Neuronal stem cell (in vitro differentiated cells): ENCODE results near the gene L1CAM.
A peak's percentile ranks its signal among the peaks of the same experiment; 100 is the strongest.

ENCODE experiments used
- DNase-seq: peaks from one replicate; pipeline ENCODE4 v3.0.0-alpha.2; 2013; ENCODE audit warnings: low spot score
- H2AFZ ChIP-seq: one replicate; pipeline ENCODE4 v1.6.1; 2013; ENCODE audit warnings: mild to moderate bottlenecking, low read length, inconsistent platforms
- H2AK5ac ChIP-seq: 2 replicates; pipeline ENCODE4 v1.6.1; 2013; ENCODE audit warnings: low read depth, mild to moderate bottlenecking, inconsistent platforms, low read length, moderate library complexity, mixed read lengths
- H2BK120ac ChIP-seq: 2 replicates; pipeline ENCODE4 v1.6.1; 2013; ENCODE audit warnings: low read depth, mild to moderate bottlenecking, inconsistent platforms, low read length, moderate library complexity, mixed read lengths
- H2BK12ac ChIP-seq: one replicate; pipeline ENCODE4 v1.6.1; 2013; ENCODE audit warnings: low read length, inconsistent platforms
- H2BK15ac ChIP-seq: 2 replicates; pipeline ENCODE4 v1.6.1; 2013; ENCODE audit warnings: mild to moderate bottlenecking, low read length, inconsistent platforms, mixed read lengths
- H2BK5ac ChIP-seq: one replicate; pipeline ENCODE4 v1.6.1; 2013; ENCODE audit warnings: inconsistent platforms, mild to moderate bottlenecking, low read length, moderate library complexity
- H3K14ac ChIP-seq: one replicate; pipeline ENCODE4 v1.6.1; 2013; ENCODE audit warnings: low read length, inconsistent platforms
- H3K18ac ChIP-seq: 2 replicates; pipeline ENCODE4 v1.6.1; 2013; ENCODE audit warnings: low read length, inconsistent platforms
- H3K23ac ChIP-seq: 2 replicates; pipeline ENCODE4 v1.6.1; 2013; ENCODE audit warnings: low read depth, mild to moderate bottlenecking, mixed read lengths, low read length, inconsistent platforms; ENCODE audit not compliant: poor library complexity
- H3K27ac ChIP-seq: replicated peaks from 3 replicates; pipeline ENCODE4 v1.5.1; 2013; ENCODE audit warnings: low read length, inconsistent platforms
- H3K27me3 ChIP-seq, 3 experiments: 2 replicates each; pipeline ENCODE4 v1.6.1; 2013; ENCODE audit warnings: low read length in 3 of 3, mild to moderate bottlenecking in 2 of 3, inconsistent platforms in 1 of 3, low read depth in 1 of 3, mixed read lengths in 1 of 3, moderate library complexity in 1 of 3; ENCODE audit not compliant: control insufficient read depth in 3 of 3, insufficient read depth in 3 of 3
- H3K36me3 ChIP-seq, 2 donors: replicated peaks in 1 of 2; 2 replicates each; pipeline ENCODE4 v1.6.1; 2013; ENCODE audit warnings: low read length in 2 of 2; ENCODE audit not compliant: control insufficient read depth in 2 of 2, insufficient read depth in 2 of 2
- H3K4ac ChIP-seq: 2 replicates; pipeline ENCODE4 v1.6.1; 2013; ENCODE audit warnings: inconsistent platforms, mild to moderate bottlenecking, low read length, moderate library complexity
- H3K4me1 ChIP-seq, 2 donors: 1 replicate in 1 of 2; 2 replicates in 1 of 2; pipeline ENCODE4 v1.6.1; 2013; ENCODE audit warnings: low read length in 2 of 2, low read depth in 1 of 2; ENCODE audit not compliant: control insufficient read depth in 2 of 2, insufficient read depth in 1 of 2
- H3K4me2 ChIP-seq: one replicate; pipeline ENCODE4 v1.6.1; 2013; ENCODE audit warnings: mild to moderate bottlenecking, low read length, inconsistent platforms; ENCODE audit not compliant: insufficient read depth, poor library complexity, severe bottlenecking
- H3K4me3 ChIP-seq, 2 donors: 2 replicates each; pipeline ENCODE4 v1.5.1; 2013; ENCODE audit warnings: low read length in 2 of 2, mild to moderate bottlenecking in 2 of 2, inconsistent platforms in 1 of 2, moderate library complexity in 1 of 2
- H3K79me1 ChIP-seq: one replicate; pipeline ENCODE4 v1.6.1; 2013; ENCODE audit warnings: low read depth, mild to moderate bottlenecking, inconsistent platforms, low read length, moderate library complexity
- H3K9ac ChIP-seq: one replicate; pipeline ENCODE4 v1.6.1; 2013; ENCODE audit warnings: mild to moderate bottlenecking, low read depth, low read length, inconsistent platforms; ENCODE audit not compliant: poor library complexity
- H3K9me3 ChIP-seq, 2 donors: replicated peaks in 1 of 2; 2 replicates each; pipeline versions ENCODE3 to v1.6.1; 2013; ENCODE audit warnings: low read length in 2 of 2, mild to moderate bottlenecking in 2 of 2, inconsistent platforms in 1 of 2, low read depth in 1 of 2, mixed read lengths in 1 of 2, moderate library complexity in 1 of 2; ENCODE audit not compliant: control insufficient read depth in 2 of 2, insufficient read depth in 1 of 2
- H4K8ac ChIP-seq: one replicate; pipeline ENCODE4 v1.6.1; 2013; ENCODE audit warnings: low read depth, mild to moderate bottlenecking, inconsistent platforms, low read length, moderate library complexity
- H4K91ac ChIP-seq: one replicate; pipeline ENCODE4 v1.6.1; 2013; ENCODE audit warnings: low read length, low read depth, mild to moderate bottlenecking, inconsistent platforms; ENCODE audit not compliant: poor library complexity
- WGBS, 2 donors: extraction: QIAGEN DNeasy Blood & Tissue Kit; methylation state at CpG; one replicate each; pipeline ENCODE4 v1.1.7; 2013; ENCODE audit warnings: missing lambda C conversion rate in 2 of 2, mixed read lengths in 1 of 2; ENCODE audit not compliant: insufficient read length in 2 of 2, insufficient replicate concordance in 1 of 2; ENCODE audit errors: extremely low coverage in 2 of 2; 5-methylcytosine and 5-hydroxymethylcytosine counted together

L1CAM gene

DNA sequence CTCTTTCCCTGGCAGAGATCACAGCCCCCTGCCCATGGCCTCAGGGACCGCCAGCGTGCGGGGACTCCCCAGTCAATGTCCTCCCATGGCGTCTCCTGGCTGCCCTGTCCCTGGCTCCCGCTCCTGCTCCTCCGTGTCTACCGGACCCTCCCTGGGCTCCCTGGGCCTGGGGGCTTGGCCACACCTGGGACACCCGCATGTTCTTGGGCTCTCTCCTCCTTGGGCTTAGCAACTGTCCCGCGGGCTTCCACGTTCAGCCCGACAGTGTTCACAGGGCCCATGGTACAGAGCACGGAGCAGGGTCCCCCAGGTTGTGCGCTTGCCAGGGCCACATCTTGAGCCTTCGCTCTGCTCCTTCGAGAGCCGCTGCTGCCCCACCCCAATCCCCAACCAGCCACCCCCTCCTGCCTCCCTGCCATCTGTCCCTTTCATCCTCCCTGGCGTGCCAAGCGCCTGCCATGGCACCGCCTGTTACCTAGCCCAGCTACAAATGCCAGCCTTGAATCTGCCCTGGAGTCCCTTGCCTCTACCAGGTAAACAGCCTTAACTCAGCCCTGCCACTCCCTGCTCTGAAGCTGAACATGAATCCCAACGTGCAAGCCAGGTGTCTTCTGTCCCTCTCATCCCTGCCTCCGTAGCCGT is 22.4 kb upstream of the L1CAM start:
- H3K27me3 ChIP-seq = peaks cover 0 to 27% (median 0%) of the 10 kb centered on the region in 3 experiments
- H3K23ac ChIP-seq = no peak overlapping the region
- H3K4me3 ChIP-seq = no peak overlapping the region
- H4K91ac ChIP-seq = no peak overlapping the region
- no peak overlapping the region for H2BK5ac ChIP-seq
- H2BK12ac ChIP-seq = no peak overlapping the region
- no CpG with 5 or more reads among the region's 23 CpGs for WGBS, 2 donors
- no peak for DNase-seq
- no peaks in the 10 kb centered on the region for H3K79me1 ChIP-seq
- H3K4me2 ChIP-seq = no peak overlapping the region
- no peak overlapping the region for H3K4ac ChIP-seq
- H3K9me3 ChIP-seq = no peaks in the 10 kb centered on the region
- no peak overlapping the region for H3K9ac ChIP-seq
- H2BK15ac ChIP-seq = no peak overlapping the region
- no peak overlapping the region for H3K14ac ChIP-seq
- no peaks in the 10 kb centered on the region for H3K36me3 ChIP-seq
- peaks cover 2 to 4% of the 10 kb centered on the region in 2 donors for H3K4me1 ChIP-seq
- no peak overlapping the region for H3K27ac ChIP-seq
- H3K18ac ChIP-seq = peak overlapping the region; percentile 76
- no peak overlapping the region for H2AK5ac ChIP-seq
- H4K8ac ChIP-seq = no peak overlapping the region
- no peak overlapping the region for H2AFZ ChIP-seq
- H2BK120ac ChIP-seq = no peak overlapping the region

- WGBS, 2 donors = no CpG with 5 or more reads among the region's 12 CpGs
- H2AFZ ChIP-seq = no peak overlapping the region
These were observed 21.5 kb upstream of the L1CAM start for GRCh38 chrX:153907456-153907855.

DNA sequence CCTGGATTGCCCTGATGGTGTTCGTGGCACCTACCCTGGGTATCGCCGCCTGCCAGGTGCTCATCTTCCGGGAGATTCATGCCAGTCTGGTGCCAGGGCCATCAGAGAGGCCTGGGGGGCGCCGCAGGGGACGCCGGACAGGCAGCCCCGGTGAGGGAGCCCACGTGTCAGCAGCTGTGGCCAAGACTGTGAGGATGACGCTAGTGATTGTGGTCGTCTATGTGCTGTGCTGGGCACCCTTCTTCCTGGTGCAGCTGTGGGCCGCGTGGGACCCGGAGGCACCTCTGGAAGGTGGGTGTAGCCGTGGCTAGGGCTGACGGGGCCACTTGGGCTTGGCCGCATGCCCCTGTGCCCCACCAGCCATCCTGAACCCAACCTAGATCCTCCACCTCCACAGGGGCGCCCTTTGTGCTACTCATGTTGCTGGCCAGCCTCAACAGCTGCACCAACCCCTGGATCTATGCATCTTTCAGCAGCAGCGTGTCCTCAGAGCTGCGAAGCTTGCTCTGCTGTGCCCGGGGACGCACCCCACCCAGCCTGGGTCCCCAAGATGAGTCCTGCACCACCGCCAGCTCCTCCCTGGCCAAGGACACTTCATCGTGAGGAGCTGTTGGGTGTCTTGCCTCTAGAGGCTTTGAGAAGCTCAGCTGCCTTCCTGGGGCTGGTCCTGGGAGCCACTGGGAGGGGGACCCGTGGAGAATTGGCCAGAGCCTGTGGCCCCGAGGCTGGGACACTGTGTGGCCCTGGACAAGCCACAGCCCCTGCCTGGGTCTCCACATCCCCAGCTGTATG is 20.3 kb upstream of the L1CAM start:
- WGBS, 2 donors = no CpG with 5 or more reads among the region's 27 CpGs
- Histone ChIP-seq H3K27me3 (peaks cover 0 to 40% (median 0%) of the 10 kb centered on the region in 3 experiments), H4K8ac (no peak overlapping the region), H3K79me1 (no peaks in the 10 kb centered on the region), H2BK12ac (no peak overlapping the region), H2BK5ac (no peak overlapping the region), H3K4me2 (no peak overlapping the region), H3K36me3 (no peaks in the 10 kb centered on the region), H2AK5ac (peak overlapping the region; percentile 37), H3K4me1 (peaks cover 5 to 9% of the 10 kb centered on the region in 2 donors), H4K91ac (no peak overlapping the region), H3K14ac (no peak overlapping the region), H2BK120ac (no peak overlapping the region), H3K23ac (no peak overlapping the region), H2BK15ac (no peak overlapping the region), H2AFZ (no peak overlapping the region), H3K18ac (no peak overlapping the region), H3K4me3 (no peak overlapping the region), H3K4ac (no peak overlapping the region), H3K9ac (no peak overlapping the region), H3K9me3 (no peaks in the 10 kb centered on the region), H3K27ac (no peak overlapping the region)
- DNase-seq = no peak

More at GRCh38 chrX:153907456-153907855, 21.5 kb upstream of the L1CAM start:
- no peak overlapping the region for H3K23ac ChIP-seq
- no peaks in the 10 kb centered on the region for H3K79me1 ChIP-seq
- H3K14ac ChIP-seq = no peak overlapping the region
- no peak overlapping the region for H4K91ac ChIP-seq
- no peaks in the 10 kb centered on the region for H3K9me3 ChIP-seq
- H2BK15ac ChIP-seq = no peak overlapping the region
- no peak overlapping the region for H3K4me3 ChIP-seq
- no peak overlapping the region for H3K18ac ChIP-seq
- no peak overlapping the region for H3K27ac ChIP-seq
- peaks cover 2 to 4% of the 10 kb centered on the region in 2 donors for H3K4me1 ChIP-seq
- peaks cover 0 to 35% (median 0%) of the 10 kb centered on the region in 3 experiments for H3K27me3 ChIP-seq
- no peak overlapping the region for H3K9ac ChIP-seq
- no peak overlapping the region for H2AK5ac ChIP-seq
- no peak overlapping the region for H3K4ac ChIP-seq
- no peak for DNase-seq
- H2BK12ac ChIP-seq = peak overlapping the region; percentile 58
- no peaks in the 10 kb centered on the region for H3K36me3 ChIP-seq
- no peak overlapping the region for H2BK120ac ChIP-seq
- H3K4me2 ChIP-seq = no peak overlapping the region
- no peak overlapping the region for H4K8ac ChIP-seq
- no peak overlapping the region for H2BK5ac ChIP-seq

GRCh38 chrX:153905481-153906095 is 19.6 kb upstream of the L1CAM start:
- H3K79me1 ChIP-seq = no peaks in the 10 kb centered on the region
- H2BK12ac ChIP-seq = no peak overlapping the region
- no peak overlapping the region for H3K23ac ChIP-seq
- no peak overlapping the region for H3K27ac ChIP-seq
- no peak overlapping the region for H3K4me2 ChIP-seq
- no peaks in the 10 kb centered on the region for H3K9me3 ChIP-seq
- no peak overlapping the region for H3K14ac ChIP-seq
- no peak overlapping the region for H3K9ac ChIP-seq
- no peak overlapping the region for H4K91ac ChIP-seq
- H3K4me3 ChIP-seq = no peak overlapping the region
- H3K4ac ChIP-seq = no peak overlapping the region
- peaks cover 5 to 11% of the 10 kb centered on the region in 2 donors for H3K4me1 ChIP-seq
- H2BK120ac ChIP-seq = no peak overlapping the region
- no peaks in the 10 kb centered on the region for H3K36me3 ChIP-seq
- DNase-seq = no peak
- WGBS, 2 donors = no CpG with 5 or more reads among the region's 32 CpGs
- peaks cover 0 to 38% (median 0%) of the 10 kb centered on the region in 3 experiments for H3K27me3 ChIP-seq
- no peak overlapping the region for H2BK15ac ChIP-seq
- H2AFZ ChIP-seq = no peak overlapping the region
- H3K18ac ChIP-seq = no peak overlapping the region
- H2BK5ac ChIP-seq = no peak overlapping the region
- peak overlapping the region; percentile 37 for H2AK5ac ChIP-seq
- no peak overlapping the region for H4K8ac ChIP-seq
